WTC11 (cell line): ENCODE data around the gene SYN1. TPM values are rescaled to one million over a fixed set of nuclear protein-coding genes. Genes with fewer than 3 reads are reported as not detected.

Experiments
- ATAC-seq: fragments of 200-7000 bp; cut with Tn5 transposase; 2 replicates; pipeline ENCODE4 v1.10.0; 2021; ENCODE audit warnings: mild to moderate bottlenecking, moderate library complexity
- CTCF ChIA-PET: fragments of 300-600 bp; sonication (Branson Sonifier 250); formaldehyde crosslinking; loops from one replicate; lab custom pipeline; 2021; ENCODE audit warnings: antibody characterized with exemption; lab: Charles Lee
- POLR2A ChIA-PET: fragments of 350-600 bp; sonication (Branson Sonifier 250); formaldehyde crosslinking; loops from one replicate; lab custom pipeline; 2021; ENCODE audit warnings: antibody characterized with exemption; lab: Charles Lee
- DNase-seq: peaks from one replicate; pipeline ENCODE4 v3.0.0; 2021; ENCODE audit warnings: low spot score
- H3K27ac Mint-ChIP-seq: 2 replicates; pipeline ENCODE4 v1.8.0; 2021; ENCODE audit warnings: mixed read lengths
- H3K27me3 Mint-ChIP-seq: 2 replicates; pipeline ENCODE4 v1.8.0; 2021; ENCODE audit warnings: low read depth, mild to moderate bottlenecking, moderate library complexity, mixed read lengths
- H3K36me3 Mint-ChIP-seq: 2 replicates; pipeline ENCODE4 v1.8.0; 2021; ENCODE audit warnings: mixed read lengths
- H3K4me1 Mint-ChIP-seq: 2 replicates; pipeline ENCODE4 v1.8.0; 2022; ENCODE audit warnings: mixed read lengths
- H3K4me3 Mint-ChIP-seq: 2 replicates; pipeline ENCODE4 v1.8.0; 2021; ENCODE audit warnings: mild to moderate bottlenecking, moderate library complexity, mixed read lengths
- H3K9me3 Mint-ChIP-seq: 2 replicates; pipeline ENCODE4 v1.8.0; 2021; ENCODE audit warnings: mixed read lengths
- ATF6 ChIP-seq: sonication (generic); formaldehyde crosslinking; IDR thresholded peaks from 2 replicates; pipeline ENCODE4 v1.8.1; 2023; ENCODE audit warnings: mild to moderate bottlenecking, missing genetic modification reagents
- CBFB ChIP-seq: sonication (generic); formaldehyde crosslinking; IDR thresholded peaks from 2 replicates; pipeline ENCODE4 v1.8.1; 2022; ENCODE audit warnings: mild to moderate bottlenecking, low read depth, missing genetic modification reagents
- FOXP1 ChIP-seq: sonication (generic); formaldehyde crosslinking; IDR thresholded peaks from 2 replicates; pipeline ENCODE4 v1.8.0; 2022; ENCODE audit warnings: missing genetic modification reagents, mild to moderate bottlenecking, moderate library complexity, borderline replicate concordance
- GRHL2 ChIP-seq: fragments of 250-450 bp; sonication (Bioruptor Pico); IDR thresholded peaks from 2 replicates; pipeline ENCODE4 v1.8.0; 2022; ENCODE audit warnings: mild to moderate bottlenecking, moderate library complexity; ENCODE audit not compliant: insufficient replicate concordance, severe bottlenecking
- GTF2I ChIP-seq: fragments of 250-450 bp; sonication (Bioruptor Pico); conservative IDR thresholded peaks from 2 replicates; pipeline ENCODE4 v1.4.0; 2021; ENCODE audit warnings: mild to moderate bottlenecking
- JUN ChIP-seq: sonication (generic); formaldehyde crosslinking; IDR thresholded peaks from 2 replicates; pipeline ENCODE4 v1.8.0; 2023; ENCODE audit warnings: mild to moderate bottlenecking, missing genetic modification reagents
- MXD4 ChIP-seq: fragments of 250-450 bp; sonication (Bioruptor Pico); IDR thresholded peaks from 2 replicates; pipeline ENCODE4 v1.8.0; 2021; ENCODE audit warnings: mild to moderate bottlenecking, moderate library complexity, borderline replicate concordance
- MYBL2 ChIP-seq: sonication (generic); formaldehyde crosslinking; IDR thresholded peaks from 2 replicates; pipeline ENCODE4 v1.8.1; 2023; ENCODE audit warnings: mild to moderate bottlenecking, moderate library complexity, missing genetic modification reagents
- NFE2L1 ChIP-seq: sonication (generic); formaldehyde crosslinking; IDR thresholded peaks from 2 replicates; pipeline ENCODE4 v1.8.1; 2023; ENCODE audit warnings: missing genetic modification reagents
- NR1H2 ChIP-seq: sonication (generic); formaldehyde crosslinking; IDR thresholded peaks from 2 replicates; pipeline ENCODE4 v1.9.0; 2021; ENCODE audit warnings: mild to moderate bottlenecking, moderate library complexity, missing genetic modification reagents
- NR3C1 ChIP-seq: sonication (generic); formaldehyde crosslinking; conservative IDR thresholded peaks from 2 replicates; pipeline ENCODE4 v1.8.1; 2023; ENCODE audit warnings: low read depth, mild to moderate bottlenecking, missing genetic modification reagents
- SP1 ChIP-seq: sonication (generic); formaldehyde crosslinking; conservative IDR thresholded peaks from 2 replicates; pipeline ENCODE4 v1.8.1; 2022; ENCODE audit warnings: missing genetic modification reagents
- ZNF138 ChIP-seq: sonication (generic); formaldehyde crosslinking; conservative IDR thresholded peaks from 2 replicates; pipeline ENCODE4 v1.8.1; 2022; ENCODE audit warnings: mild to moderate bottlenecking, moderate library complexity, missing genetic modification reagents
- ZNF317 ChIP-seq: sonication (generic); formaldehyde crosslinking; IDR thresholded peaks from 2 replicates; pipeline ENCODE4 v1.8.1; 2023; ENCODE audit warnings: low read depth, mild to moderate bottlenecking, moderate library complexity, missing genetic modification reagents, borderline replicate concordance
- ZNF396 ChIP-seq: fragments of 250-450 bp; sonication (Bioruptor Pico); IDR thresholded peaks from 2 replicates; pipeline ENCODE4 v1.8.0; 2021; ENCODE audit warnings: mild to moderate bottlenecking, moderate library complexity, borderline replicate concordance
- ZNF423 ChIP-seq: fragments of 250-450 bp; sonication (Bioruptor Pico); IDR thresholded peaks from 2 replicates; pipeline ENCODE4 v2.1.2; 2022; ENCODE audit warnings: mild to moderate bottlenecking, moderate library complexity
- ZNF671 ChIP-seq: fragments of 250-450 bp; sonication (Bioruptor Pico); IDR thresholded peaks from 2 replicates; pipeline ENCODE4 v1.8.0; 2021; ENCODE audit warnings: mild to moderate bottlenecking
- total RNA-seq: library from RNA; stranded (reverse); gene quantifications from 3 replicates; pipeline ENCODE4 v1.2.3, GENCODE V29; 2021
- TF ChIP-seq, protein P1 (sequence below): sonication (generic); formaldehyde crosslinking; IDR thresholded peaks from 2 replicates; pipeline ENCODE4 v1.8.0; 2022; ENCODE audit warnings: missing genetic modification reagents
- TF ChIP-seq, protein P2 (sequence below): sonication (generic); formaldehyde crosslinking; conservative IDR thresholded peaks from 2 replicates; pipeline ENCODE4 v1.8.1; 2023; ENCODE audit warnings: mild to moderate bottlenecking, low read depth, missing genetic modification reagents, moderate library complexity
- TF ChIP-seq, protein P3 (sequence below): sonication (generic); formaldehyde crosslinking; IDR thresholded peaks from 2 replicates; pipeline ENCODE4 v1.8.1; 2022; ENCODE audit warnings: low read depth, missing genetic modification reagents, borderline replicate concordance
- TF ChIP-seq, protein P4 (sequence below): fragments of 250-450 bp; sonication (Bioruptor Pico); IDR thresholded peaks from 2 replicates; pipeline ENCODE4 v1.8.0; 2021; ENCODE audit warnings: mild to moderate bottlenecking

SYN1 gene
- total RNA-seq, 1 experiment from 2014 or later: 7.1 TPM

DNA sequence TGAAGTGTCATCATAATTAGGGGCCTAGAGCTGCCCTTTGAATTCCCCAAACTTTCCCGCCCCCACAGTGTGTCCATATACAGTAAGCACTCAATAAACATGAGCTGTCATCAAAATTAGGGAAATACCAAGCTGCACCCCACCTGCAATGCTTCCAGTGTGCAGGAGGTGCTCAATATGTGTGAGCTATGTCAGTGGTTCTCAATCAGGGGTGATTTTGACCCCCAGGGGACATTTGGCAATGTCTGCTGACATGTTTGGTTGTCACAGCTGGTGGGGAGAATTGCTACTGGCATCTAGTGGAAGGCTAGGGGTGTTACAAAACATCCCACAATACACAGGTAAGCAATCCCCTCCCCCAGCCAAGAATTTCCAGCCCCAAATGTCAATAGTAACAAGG, 9.3 kb upstream of the SYN1 start (continued):
- TF ChIP-seq CBFB (CRISPR knock-in tag): no peak
- TF ChIP-seq MYBL2 (CRISPR knock-in tag): no peak

DNA sequence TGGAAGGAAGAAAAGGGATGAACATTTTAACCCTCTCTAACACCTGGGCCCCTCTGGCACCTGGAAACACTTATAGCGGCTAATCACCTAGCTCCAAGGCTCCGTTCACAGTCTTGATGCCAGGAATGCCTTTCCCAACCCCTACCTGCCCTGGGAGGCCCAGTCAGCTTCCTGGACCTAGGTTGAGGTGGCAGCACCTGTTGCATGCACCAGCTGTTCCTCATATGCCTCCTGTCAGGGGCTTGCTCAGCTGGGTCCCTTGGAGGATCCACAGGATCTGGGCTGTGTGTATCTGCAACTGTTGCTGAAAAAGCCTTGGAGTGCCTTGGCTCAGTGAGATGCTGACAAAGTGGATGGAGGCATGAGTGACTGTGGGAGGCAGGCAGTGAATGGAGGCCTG, 5.7 kb upstream of the SYN1 start:
- no peak for ATAC-seq
- H3K4me1 Mint-ChIP-seq: peaks cover 28% of the 10 kb centered on the region
- no peaks in the 10 kb centered on the region for H3K9me3 Mint-ChIP-seq
- H3K4me3 Mint-ChIP-seq: no peak overlapping the region
- no peak for TF ChIP-seq ZNF396
- no peak for TF ChIP-seq SP1 (CRISPR knock-in tag)
- TF ChIP-seq, protein P1, sequence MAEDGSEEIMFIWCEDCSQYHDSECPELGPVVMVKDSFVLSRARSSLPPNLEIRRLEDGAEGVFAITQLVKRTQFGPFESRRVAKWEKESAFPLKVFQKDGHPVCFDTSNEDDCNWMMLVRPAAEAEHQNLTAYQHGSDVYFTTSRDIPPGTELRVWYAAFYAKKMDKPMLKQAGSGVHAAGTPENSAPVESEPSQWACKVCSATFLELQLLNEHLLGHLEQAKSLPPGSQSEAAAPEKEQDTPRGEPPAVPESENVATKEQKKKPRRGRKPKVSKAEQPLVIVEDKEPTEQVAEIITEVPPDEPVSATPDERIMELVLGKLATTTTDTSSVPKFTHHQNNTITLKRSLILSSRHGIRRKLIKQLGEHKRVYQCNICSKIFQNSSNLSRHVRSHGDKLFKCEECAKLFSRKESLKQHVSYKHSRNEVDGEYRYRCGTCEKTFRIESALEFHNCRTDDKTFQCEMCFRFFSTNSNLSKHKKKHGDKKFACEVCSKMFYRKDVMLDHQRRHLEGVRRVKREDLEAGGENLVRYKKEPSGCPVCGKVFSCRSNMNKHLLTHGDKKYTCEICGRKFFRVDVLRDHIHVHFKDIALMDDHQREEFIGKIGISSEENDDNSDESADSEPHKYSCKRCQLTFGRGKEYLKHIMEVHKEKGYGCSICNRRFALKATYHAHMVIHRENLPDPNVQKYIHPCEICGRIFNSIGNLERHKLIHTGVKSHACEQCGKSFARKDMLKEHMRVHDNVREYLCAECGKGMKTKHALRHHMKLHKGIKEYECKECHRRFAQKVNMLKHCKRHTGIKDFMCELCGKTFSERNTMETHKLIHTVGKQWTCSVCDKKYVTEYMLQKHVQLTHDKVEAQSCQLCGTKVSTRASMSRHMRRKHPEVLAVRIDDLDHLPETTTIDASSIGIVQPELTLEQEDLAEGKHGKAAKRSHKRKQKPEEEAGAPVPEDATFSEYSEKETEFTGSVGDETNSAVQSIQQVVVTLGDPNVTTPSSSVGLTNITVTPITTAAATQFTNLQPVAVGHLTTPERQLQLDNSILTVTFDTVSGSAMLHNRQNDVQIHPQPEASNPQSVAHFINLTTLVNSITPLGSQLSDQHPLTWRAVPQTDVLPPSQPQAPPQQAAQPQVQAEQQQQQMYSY (CRISPR knock-in tag): no peak
- no peak for TF ChIP-seq NR3C1
- no peak for TF ChIP-seq GRHL2
- TF ChIP-seq ZNF138 (CRISPR knock-in tag): no peak
- TF ChIP-seq, protein P2, sequence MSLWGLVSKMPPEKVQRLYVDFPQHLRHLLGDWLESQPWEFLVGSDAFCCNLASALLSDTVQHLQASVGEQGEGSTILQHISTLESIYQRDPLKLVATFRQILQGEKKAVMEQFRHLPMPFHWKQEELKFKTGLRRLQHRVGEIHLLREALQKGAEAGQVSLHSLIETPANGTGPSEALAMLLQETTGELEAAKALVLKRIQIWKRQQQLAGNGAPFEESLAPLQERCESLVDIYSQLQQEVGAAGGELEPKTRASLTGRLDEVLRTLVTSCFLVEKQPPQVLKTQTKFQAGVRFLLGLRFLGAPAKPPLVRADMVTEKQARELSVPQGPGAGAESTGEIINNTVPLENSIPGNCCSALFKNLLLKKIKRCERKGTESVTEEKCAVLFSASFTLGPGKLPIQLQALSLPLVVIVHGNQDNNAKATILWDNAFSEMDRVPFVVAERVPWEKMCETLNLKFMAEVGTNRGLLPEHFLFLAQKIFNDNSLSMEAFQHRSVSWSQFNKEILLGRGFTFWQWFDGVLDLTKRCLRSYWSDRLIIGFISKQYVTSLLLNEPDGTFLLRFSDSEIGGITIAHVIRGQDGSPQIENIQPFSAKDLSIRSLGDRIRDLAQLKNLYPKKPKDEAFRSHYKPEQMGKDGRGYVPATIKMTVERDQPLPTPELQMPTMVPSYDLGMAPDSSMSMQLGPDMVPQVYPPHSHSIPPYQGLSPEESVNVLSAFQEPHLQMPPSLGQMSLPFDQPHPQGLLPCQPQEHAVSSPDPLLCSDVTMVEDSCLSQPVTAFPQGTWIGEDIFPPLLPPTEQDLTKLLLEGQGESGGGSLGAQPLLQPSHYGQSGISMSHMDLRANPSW (CRISPR knock-in tag): no peak
- TF ChIP-seq NFE2L1 (CRISPR knock-in tag): no peak
- no peak for TF ChIP-seq ZNF423
- no peak for TF ChIP-seq ATF6 (CRISPR knock-in tag)
- no peak for TF ChIP-seq MXD4 (CRISPR knock-in tag)
- no peak for TF ChIP-seq JUN (CRISPR knock-in tag)
- TF ChIP-seq FOXP1: no peak
- no peak for TF ChIP-seq NR1H2
- TF ChIP-seq ZNF671 (CRISPR knock-in tag): no peak
- no peak for TF ChIP-seq ZNF317
- TF ChIP-seq, protein P3, sequence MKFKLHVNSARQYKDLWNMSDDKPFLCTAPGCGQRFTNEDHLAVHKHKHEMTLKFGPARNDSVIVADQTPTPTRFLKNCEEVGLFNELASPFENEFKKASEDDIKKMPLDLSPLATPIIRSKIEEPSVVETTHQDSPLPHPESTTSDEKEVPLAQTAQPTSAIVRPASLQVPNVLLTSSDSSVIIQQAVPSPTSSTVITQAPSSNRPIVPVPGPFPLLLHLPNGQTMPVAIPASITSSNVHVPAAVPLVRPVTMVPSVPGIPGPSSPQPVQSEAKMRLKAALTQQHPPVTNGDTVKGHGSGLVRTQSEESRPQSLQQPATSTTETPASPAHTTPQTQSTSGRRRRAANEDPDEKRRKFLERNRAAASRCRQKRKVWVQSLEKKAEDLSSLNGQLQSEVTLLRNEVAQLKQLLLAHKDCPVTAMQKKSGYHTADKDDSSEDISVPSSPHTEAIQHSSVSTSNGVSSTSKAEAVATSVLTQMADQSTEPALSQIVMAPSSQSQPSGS: no peak
- no peak for TF ChIP-seq GTF2I (CRISPR knock-in tag)
- TF ChIP-seq, protein P4, sequence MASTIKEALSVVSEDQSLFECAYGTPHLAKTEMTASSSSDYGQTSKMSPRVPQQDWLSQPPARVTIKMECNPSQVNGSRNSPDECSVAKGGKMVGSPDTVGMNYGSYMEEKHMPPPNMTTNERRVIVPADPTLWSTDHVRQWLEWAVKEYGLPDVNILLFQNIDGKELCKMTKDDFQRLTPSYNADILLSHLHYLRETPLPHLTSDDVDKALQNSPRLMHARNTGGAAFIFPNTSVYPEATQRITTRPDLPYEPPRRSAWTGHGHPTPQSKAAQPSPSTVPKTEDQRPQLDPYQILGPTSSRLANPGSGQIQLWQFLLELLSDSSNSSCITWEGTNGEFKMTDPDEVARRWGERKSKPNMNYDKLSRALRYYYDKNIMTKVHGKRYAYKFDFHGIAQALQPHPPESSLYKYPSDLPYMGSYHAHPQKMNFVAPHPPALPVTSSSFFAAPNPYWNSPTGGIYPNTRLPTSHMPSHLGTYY (CRISPR knock-in tag): no peak
- POLR2A ChIA-PET: interaction anchor here (0.9 kb wide), 1 partner anchor 50 kb away, joined by 3 read pairs; no protein-coding TSS in a partner anchor
- peaks cover 22% of the 10 kb centered on the region for H3K27me3 Mint-ChIP-seq
- no peak for DNase-seq
- H3K36me3 Mint-ChIP-seq: no peaks in the 10 kb centered on the region
- CTCF ChIA-PET: interaction anchor here (1.0 to 2.2 kb wide), 3 partner anchors 19 to 128 kb away, joined by 3 to 17 read pairs (median 8); no protein-coding TSS in a partner anchor
- no peak overlapping the region for H3K27ac Mint-ChIP-seq
